Transverse colon (tissue), 4 donors: Measurements from ENCODE around the gene TLE5.

Experiments used
- EP300 ChIP-seq: sonication (generic); formaldehyde crosslinking; IDR thresholded peaks from one replicate; pipeline ENCODE4 v1.6.1; 2017; ENCODE audit warnings: antibody characterized with exemption, low read depth
- POLR2A ChIP-seq: fragments of 450-650 bp; IDR thresholded peaks from one replicate; pipeline ENCODE4 v1.6.1; 2016; ENCODE audit warnings: antibody characterized with exemption, mild to moderate bottlenecking, moderate library complexity
- POLR2AphosphoS5 ChIP-seq, 3 donors: sonication (generic); formaldehyde crosslinking; IDR thresholded peaks; one replicate each; pipeline ENCODE4 v1.6.1; 2016; ENCODE audit warnings: antibody characterized with exemption in 3 of 3
- TF ChIP-seq, protein P1 (sequence below), 5 experiments: fragments of 200-600 bp in 3 of 5; fragments of 450-650 bp in 2 of 5; sonication (generic) in 3 of 5; IDR thresholded peaks; 1 replicate in 2 of 5; 2 replicates in 3 of 5; pipeline ENCODE4 v1.5.1; 2016 to 2017; ENCODE audit warnings: antibody characterized with exemption in 5 of 5, inconsistent platforms in 3 of 5, mild to moderate bottlenecking in 2 of 5, moderate library complexity in 1 of 5

GRCh38 chr19:3064011-3064330, 1.7 kb upstream of the TLE5 start:
- TF ChIP-seq, protein P1, sequence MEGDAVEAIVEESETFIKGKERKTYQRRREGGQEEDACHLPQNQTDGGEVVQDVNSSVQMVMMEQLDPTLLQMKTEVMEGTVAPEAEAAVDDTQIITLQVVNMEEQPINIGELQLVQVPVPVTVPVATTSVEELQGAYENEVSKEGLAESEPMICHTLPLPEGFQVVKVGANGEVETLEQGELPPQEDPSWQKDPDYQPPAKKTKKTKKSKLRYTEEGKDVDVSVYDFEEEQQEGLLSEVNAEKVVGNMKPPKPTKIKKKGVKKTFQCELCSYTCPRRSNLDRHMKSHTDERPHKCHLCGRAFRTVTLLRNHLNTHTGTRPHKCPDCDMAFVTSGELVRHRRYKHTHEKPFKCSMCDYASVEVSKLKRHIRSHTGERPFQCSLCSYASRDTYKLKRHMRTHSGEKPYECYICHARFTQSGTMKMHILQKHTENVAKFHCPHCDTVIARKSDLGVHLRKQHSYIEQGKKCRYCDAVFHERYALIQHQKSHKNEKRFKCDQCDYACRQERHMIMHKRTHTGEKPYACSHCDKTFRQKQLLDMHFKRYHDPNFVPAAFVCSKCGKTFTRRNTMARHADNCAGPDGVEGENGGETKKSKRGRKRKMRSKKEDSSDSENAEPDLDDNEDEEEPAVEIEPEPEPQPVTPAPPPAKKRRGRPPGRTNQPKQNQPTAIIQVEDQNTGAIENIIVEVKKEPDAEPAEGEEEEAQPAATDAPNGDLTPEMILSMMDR (IDR thresholded peaks at IDR 0.05) = no peak
- TF ChIP-seq POLR2A (no peak), POLR2AphosphoS5 (IDR thresholded peaks at IDR 0.05) (no peak), EP300 (no peak)
